ENCODE data around the gene RWDD4.

RWDD4 gene

GRCh38 chr4:183645326-183645725, 13.7 kb downstream of the RWDD4 start:
- Histone ChIP-seq H3K4me3 (ENCODE audit: low read depth in 1 of 2, low read length in 2 of 2) (no peak overlapping the region), H3K9me3 (ENCODE audit: insufficient read depth, low read length, severe bottlenecking) (no peaks in the 10 kb centered on the region), H3K36me3 (ENCODE audit: insufficient read depth, low read length) (peaks cover 65% of the 10 kb centered on the region), H3K9ac (ENCODE audit: low read depth, low read length) (no peak overlapping the region), H4K20me1 (ENCODE audit: insufficient read depth, low read length) (no peaks in the 10 kb centered on the region), H3K79me2 (ENCODE audit: insufficient read depth, low read length) (no peaks in the 10 kb centered on the region), H2AFZ (ENCODE audit: low read depth, low read length) (no peak overlapping the region), H3K27me3 (ENCODE audit: insufficient read depth, low read length, poor library complexity) (no peaks in the 10 kb centered on the region), H3K4me2 (ENCODE audit: insufficient read depth, low read length) (no peak overlapping the region), H3K4me1 (ENCODE audit: insufficient read depth, low read length) (no peaks in the 10 kb centered on the region), H3K27ac (ENCODE audit: low read length) (no peak overlapping the region)
- ATAC-seq (ENCODE audit: insufficient read depth, low read depth): no peak
- no peak for DNase-seq
- TF ChIP-seq CTCF (IDR thresholded peaks at IDR 0.05; ENCODE audit: borderline replicate concordance, extremely low read depth, low read length, poor library complexity, severe bottlenecking): no peak
- TF ChIP-seq EZH2 (IDR thresholded peaks at IDR 0.05; ENCODE audit: borderline replicate concordance, low read depth, low read length, severe bottlenecking): no peak

- no peak overlapping the region for H3K9ac ChIP-seq (ENCODE audit: low read depth, low read length)
- no peak for DNase-seq
- H3K27me3 ChIP-seq (ENCODE audit: insufficient read depth, low read length, poor library complexity): no peaks in the 10 kb centered on the region
- TF ChIP-seq CTCF (IDR thresholded peaks at IDR 0.05; ENCODE audit: borderline replicate concordance, extremely low read depth, low read length, poor library complexity, severe bottlenecking) (no peak), EZH2 (IDR thresholded peaks at IDR 0.05; ENCODE audit: borderline replicate concordance, low read depth, low read length, severe bottlenecking) (no peak)
- peaks cover 9% of the 10 kb centered on the region for H3K36me3 ChIP-seq (ENCODE audit: insufficient read depth, low read length)
- no peak overlapping the region for H2AFZ ChIP-seq (ENCODE audit: low read depth, low read length)
- no peak overlapping the region for H3K27ac ChIP-seq (ENCODE audit: low read length)
- no peak for ATAC-seq (ENCODE audit: insufficient read depth, low read depth)
- no peaks in the 10 kb centered on the region for H4K20me1 ChIP-seq (ENCODE audit: insufficient read depth, low read length)
- H3K79me2 ChIP-seq (ENCODE audit: insufficient read depth, low read length): no peaks in the 10 kb centered on the region
- no peaks in the 10 kb centered on the region for H3K9me3 ChIP-seq (ENCODE audit: insufficient read depth, low read length, severe bottlenecking)
- no peak overlapping the region for H3K4me2 ChIP-seq (ENCODE audit: insufficient read depth, low read length)
- H3K4me1 ChIP-seq (ENCODE audit: insufficient read depth, low read length): no peaks in the 10 kb centered on the region
- no peak overlapping the region for H3K4me3 ChIP-seq (ENCODE audit: low read depth in 1 of 2, low read length in 2 of 2)
Measured at GRCh38 chr4:183639291-183639690, 19.7 kb downstream of the RWDD4 start.

GRCh38 chr4:183638436-183638835, 20.5 kb downstream of the RWDD4 start:
- no peak overlapping the region for H2AFZ ChIP-seq (ENCODE audit: low read depth, low read length)
- no peaks in the 10 kb centered on the region for H3K9me3 ChIP-seq (ENCODE audit: insufficient read depth, low read length, severe bottlenecking)
- H3K9ac ChIP-seq (ENCODE audit: low read depth, low read length): no peak overlapping the region
- no peak overlapping the region for H3K27ac ChIP-seq (ENCODE audit: low read length)
- no peak overlapping the region for H3K4me2 ChIP-seq (ENCODE audit: insufficient read depth, low read length)
- no peaks in the 10 kb centered on the region for H4K20me1 ChIP-seq (ENCODE audit: insufficient read depth, low read length)
- H3K4me1 ChIP-seq (ENCODE audit: insufficient read depth, low read length): no peaks in the 10 kb centered on the region
- TF ChIP-seq EZH2 (IDR thresholded peaks at IDR 0.05; ENCODE audit: borderline replicate concordance, low read depth, low read length, severe bottlenecking) (no peak), CTCF (IDR thresholded peaks at IDR 0.05; ENCODE audit: borderline replicate concordance, extremely low read depth, low read length, poor library complexity, severe bottlenecking) (no peak)
- no peaks in the 10 kb centered on the region for H3K27me3 ChIP-seq (ENCODE audit: insufficient read depth, low read length, poor library complexity)
- peaks cover 2% of the 10 kb centered on the region; the same call in 1 of the 2 replicates for H3K36me3 ChIP-seq (ENCODE audit: insufficient read depth, low read length)
- DNase-seq (no peak), ATAC-seq (ENCODE audit: insufficient read depth, low read depth) (no peak)
- no peaks in the 10 kb centered on the region for H3K79me2 ChIP-seq (ENCODE audit: insufficient read depth, low read length)
- H3K4me3 ChIP-seq (ENCODE audit: low read depth in 1 of 2, low read length in 2 of 2): no peak overlapping the region

- Histone ChIP-seq H3K79me2 (ENCODE audit: insufficient read depth, low read length) (no peaks in the 10 kb centered on the region), H3K9ac (ENCODE audit: low read depth, low read length) (no peak overlapping the region), H3K9me3 (ENCODE audit: insufficient read depth, low read length, severe bottlenecking) (no peaks in the 10 kb centered on the region), H2AFZ (ENCODE audit: low read depth, low read length) (no peak overlapping the region), H3K4me2 (ENCODE audit: insufficient read depth, low read length) (no peak overlapping the region), H3K27ac (ENCODE audit: low read length) (no peak overlapping the region), H3K4me3 (ENCODE audit: low read depth in 1 of 2, low read length in 2 of 2) (no peak overlapping the region), H3K27me3 (ENCODE audit: insufficient read depth, low read length, poor library complexity) (no peaks in the 10 kb centered on the region), H3K36me3 (ENCODE audit: insufficient read depth, low read length) (no peaks in the 10 kb centered on the region; the same call in 1 of the 2 replicates), H4K20me1 (ENCODE audit: insufficient read depth, low read length) (no peaks in the 10 kb centered on the region), H3K4me1 (ENCODE audit: insufficient read depth, low read length) (no peaks in the 10 kb centered on the region)
- TF ChIP-seq CTCF (IDR thresholded peaks at IDR 0.05; ENCODE audit: borderline replicate concordance, extremely low read depth, low read length, poor library complexity, severe bottlenecking): no peak
- TF ChIP-seq EZH2 (IDR thresholded peaks at IDR 0.05; ENCODE audit: borderline replicate concordance, low read depth, low read length, severe bottlenecking): no peak
- no peak for DNase-seq
- no peak for ATAC-seq (ENCODE audit: insufficient read depth, low read depth)
Measured at GRCh38 chr4:183637461-183637860, 21.5 kb downstream of the RWDD4 start.

All from DND-41 (cell line).